Vagina (tissue), 2 donors: Measurements from ENCODE around the gene MICALL2. TPM values are rescaled to one million over a fixed set of nuclear protein-coding genes. Genes with fewer than 3 reads are reported as not detected.
"Not testable (repeated sequence)": the region's sequence is repeated elsewhere in the genome, so short reads cannot be mapped to it uniquely, and the experiment has no call there.

Experiments used
- DNase-seq, 2 donors: peaks; one replicate each; pipeline ENCODE4 v3.0.0-alpha.2; 2017; ENCODE audit errors: extremely low spot score in 2 of 2
- H3K27ac ChIP-seq: fragments of 200-600 bp; sonication (generic); one replicate; pipeline ENCODE4 v1.5.1; 2019
- H3K27me3 ChIP-seq: fragments of 200-600 bp; sonication (generic); one replicate; pipeline ENCODE4 v1.5.1; 2019
- H3K36me3 ChIP-seq, 2 donors: fragments of 200-600 bp; sonication (generic); one replicate each; pipeline ENCODE4 v1.5.1; 2017 to 2019
- H3K4me1 ChIP-seq: fragments of 200-600 bp; sonication (generic); one replicate; pipeline ENCODE4 v1.5.1; 2019
- H3K4me3 ChIP-seq, 2 donors: fragments of 200-600 bp; sonication (generic); 1 replicate in 1 of 2; 2 replicates in 1 of 2; pipeline ENCODE4 v1.5.1; 2016 to 2019
- H3K9me3 ChIP-seq: fragments of 200-600 bp; sonication (generic); one replicate; pipeline ENCODE4 v1.5.1; 2019
- CTCF ChIP-seq, 3 experiments: fragments of 450-650 bp in 2 of 3; fragments of 200-600 bp in 1 of 3; sonication (generic) in 1 of 3; IDR thresholded peaks; one replicate each; pipeline ENCODE4 v1.5.1; 2017 to 2019; ENCODE audit warnings: antibody characterized with exemption in 3 of 3, mild to moderate bottlenecking in 2 of 3, moderate library complexity in 2 of 3
- POLR2A ChIP-seq, 2 donors: fragments of 450-650 bp; IDR thresholded peaks; one replicate each; pipeline ENCODE4 v1.6.1; 2017; ENCODE audit warnings: antibody characterized with exemption in 2 of 2, mild to moderate bottlenecking in 2 of 2, moderate library complexity in 2 of 2
- POLR2AphosphoS5 ChIP-seq, 2 donors: sonication (generic); formaldehyde crosslinking; IDR thresholded peaks; one replicate each; pipeline ENCODE4 v1.9.0; 2017; ENCODE audit warnings: antibody characterized with exemption in 2 of 2, mild to moderate bottlenecking in 2 of 2, low read depth in 1 of 2; ENCODE audit not compliant: insufficient read depth in 1 of 2
- intact Hi-C: fragments of 100-400 bp; cut with DNase I; formaldehyde crosslinking; loops from one replicate; pipeline ENCODE4 v1.15.1; 2023
- total RNA-seq: library from RNA; depleted of rRNA; stranded (reverse); fragments of >200 nt; gene quantifications from one replicate; pipeline ENCODE4 v1.2.3, GENCODE V29; 2016

Gene MICALL2
- total RNA-seq, 1 donor from 2014 or later = 15.7 TPM

DNA sequence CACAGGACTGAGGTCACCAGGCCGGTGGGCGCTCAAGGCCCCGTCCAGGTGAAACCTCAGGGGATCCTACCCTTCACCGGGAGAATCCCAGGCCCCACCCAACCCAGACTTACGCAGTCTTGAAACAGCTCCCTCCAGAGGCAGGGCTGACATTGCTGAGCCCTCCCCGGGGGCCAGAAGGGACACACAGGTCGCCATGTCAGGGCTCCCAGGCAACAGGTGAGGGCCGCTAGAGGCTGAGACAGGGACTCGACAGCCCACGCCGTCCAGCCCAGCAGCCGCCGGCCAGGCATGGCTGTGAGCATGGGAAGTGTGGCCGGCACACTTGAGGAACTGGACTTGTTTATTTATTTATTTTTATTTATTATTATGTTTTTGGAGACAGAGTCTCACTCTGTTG lies 10.3 kb downstream of the MICALL2 start:
- no peaks in the 10 kb centered on the region for H3K27me3 ChIP-seq
- H3K9me3 ChIP-seq = no peaks in the 10 kb centered on the region
- H3K4me1 ChIP-seq = peaks cover 68% of the 10 kb centered on the region
- H3K27ac ChIP-seq = peak overlapping the region; percentile 74
- no peak for DNase-seq
- no peak overlapping the region for H3K4me3 ChIP-seq
- TF ChIP-seq CTCF (IDR thresholded peaks at IDR 0.05) (no peak), POLR2AphosphoS5 (IDR thresholded peaks at IDR 0.05; ENCODE audit: insufficient read depth in 1 of 2, low read depth in 1 of 2) (no peak), POLR2A (IDR thresholded peaks at IDR 0.05) (no peak)
- no peaks in the 10 kb centered on the region for H3K36me3 ChIP-seq
- intact Hi-C loops = no loop called here

- intact Hi-C loops = no loop called here
Measured at GRCh38 chr7:1447551-1448244, 11.6 kb downstream of the MICALL2 start.

DNA sequence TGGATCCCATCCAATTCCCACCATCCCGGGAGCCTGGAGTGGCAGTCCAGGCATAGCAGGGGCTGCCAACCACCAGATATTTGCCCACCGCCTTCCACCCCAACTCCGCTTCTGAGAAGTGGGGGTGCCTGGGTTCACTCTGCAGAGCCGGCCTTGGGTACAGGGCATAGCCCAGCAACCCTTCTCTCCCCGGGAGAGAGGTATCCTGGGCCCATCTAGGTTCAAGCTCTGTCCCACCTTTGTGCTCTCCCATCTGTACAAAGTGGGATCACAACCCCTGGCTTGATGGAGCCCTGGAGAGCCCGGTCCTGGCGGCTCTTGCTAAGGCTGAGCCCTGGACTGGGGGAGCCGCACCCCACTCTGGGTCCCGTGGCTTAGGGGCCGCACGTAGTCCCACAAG lies 12.2 kb downstream of the MICALL2 start:
- Histone ChIP-seq H3K27ac (peak overlapping the region; percentile 74), H3K36me3 (no peaks in the 10 kb centered on the region), H3K4me1 (peaks cover 50% of the 10 kb centered on the region), H3K4me3 (no peak overlapping the region), H3K9me3 (no peaks in the 10 kb centered on the region), H3K27me3 (no peaks in the 10 kb centered on the region)
- intact Hi-C loops = no loop called here
- TF ChIP-seq POLR2A (IDR thresholded peaks at IDR 0.05) = no peak
- no peak for TF ChIP-seq CTCF (IDR thresholded peaks at IDR 0.05)
- no peak for TF ChIP-seq POLR2AphosphoS5 (IDR thresholded peaks at IDR 0.05; ENCODE audit: insufficient read depth in 1 of 2, low read depth in 1 of 2)
- no peak for DNase-seq

More at GRCh38 chr7:1447551-1448244, 11.6 kb downstream of the MICALL2 start:
- no peaks in the 10 kb centered on the region for H3K27me3 ChIP-seq
- peaks cover 55% of the 10 kb centered on the region for H3K4me1 ChIP-seq
- H3K9me3 ChIP-seq = no peaks in the 10 kb centered on the region
- H3K4me3 ChIP-seq = no peak overlapping the region
- TF ChIP-seq CTCF (IDR thresholded peaks at IDR 0.05) (no peak), POLR2AphosphoS5 (IDR thresholded peaks at IDR 0.05; ENCODE audit: insufficient read depth in 1 of 2, low read depth in 1 of 2) (no peak), POLR2A (IDR thresholded peaks at IDR 0.05) (no peak)
- no peak for DNase-seq
- no peaks in the 10 kb centered on the region for H3K36me3 ChIP-seq
- H3K27ac ChIP-seq = peak overlapping the region; percentile 74

- Histone ChIP-seq H3K4me3 (no peak overlapping the region), H3K36me3 (no peaks in the 10 kb centered on the region), H3K4me1 (peaks cover 46% of the 10 kb centered on the region), H3K27me3 (no peaks in the 10 kb centered on the region), H3K27ac (peak overlapping the region; percentile 74), H3K9me3 (no peaks in the 10 kb centered on the region)
- no peak for DNase-seq
- TF ChIP-seq CTCF (IDR thresholded peaks at IDR 0.05) = no peak
- TF ChIP-seq POLR2A (IDR thresholded peaks at IDR 0.05) = no peak
- no peak for TF ChIP-seq POLR2AphosphoS5 (IDR thresholded peaks at IDR 0.05; ENCODE audit: insufficient read depth in 1 of 2, low read depth in 1 of 2)
- intact Hi-C loops = no loop called here
Measured at GRCh38 chr7:1446620-1447032, 12.6 kb downstream of the MICALL2 start.

GRCh38 chr7:1446026-1446425 lies 13.2 kb downstream of the MICALL2 start:
- DNase-seq, intact Hi-C loops, H3K36me3 ChIP-seq, H3K27me3 ChIP-seq, H3K9me3 ChIP-seq, H3K4me3 ChIP-seq, H3K27ac ChIP-seq: not testable (repeated sequence)
- H3K4me1 ChIP-seq = peaks cover 41% of the 10 kb centered on the region
